Fibroblast of the conjunctiva (primary cell): Measurements from ENCODE around the gene RPP38.

ENCODE experiments used
- DNase-seq: peaks from one replicate; pipeline ENCODE4 v3.0.0-alpha.2; 2010; ENCODE audit warnings: low read depth

Gene RPP38

GRCh38 chr10:15097011-15097812, at the start of gene RPP38:
TSS of gene RPP38 (plus strand) at chr10:15097355. CDS start at chr10:15103315, 5,960 bp downstream.
- DNase-seq: peak; percentile 95

GRCh38 chr10:15049533-15049932, 47.6 kb upstream of the RPP38 start:
- DNase-seq: no peak

- DNase-seq: no peak
Observed at GRCh38 chr10:15052121-15052520, 45.0 kb upstream of the RPP38 start.

- no peak for DNase-seq
Observed at GRCh38 chr10:15053061-15053460, 44.1 kb upstream of the RPP38 start.

- no peak for DNase-seq
Observed at GRCh38 chr10:15058689-15059088, 38.5 kb upstream of the RPP38 start.

- DNase-seq: no peak
Observed at GRCh38 chr10:15059914-15060313, 37.2 kb upstream of the RPP38 start.

GRCh38 chr10:15060638-15061037, 36.5 kb upstream of the RPP38 start:
- DNase-seq: no peak

- no peak for DNase-seq
Observed at GRCh38 chr10:15067154-15067553, 30.0 kb upstream of the RPP38 start.

GRCh38 chr10:15068802-15069201, 28.4 kb upstream of the RPP38 start:
- peak; percentile 73 for DNase-seq

- no peak for DNase-seq
Observed at GRCh38 chr10:15069230-15069629, 27.9 kb upstream of the RPP38 start.

GRCh38 chr10:15072358-15072757, 24.8 kb upstream of the RPP38 start:
- DNase-seq: no peak

- DNase-seq: no peak
Observed at GRCh38 chr10:15075421-15075820, 21.7 kb upstream of the RPP38 start.

- no peak for DNase-seq
Observed at GRCh38 chr10:15083674-15084501, 13.3 kb upstream of the RPP38 start.

GRCh38 chr10:15084502-15084922, 12.6 kb upstream of the RPP38 start:
- DNase-seq: peak; percentile 94

GRCh38 chr10:15088428-15089261, 8.5 kb upstream of the RPP38 start, which contains the start of gene ACBD7:
TSS of gene ACBD7 (minus strand) at chr10:15088776. CDS start at chr10:15088728, 48 bp downstream.
- DNase-seq: peak; percentile 53

GRCh38 chr10:15091418-15091817, 5.7 kb upstream of the RPP38 start:
- no peak for DNase-seq

GRCh38 chr10:15092855-15093408, 4.2 kb upstream of the RPP38 start:
- no peak for DNase-seq

GRCh38 chr10:15096661-15097010, 519 bp upstream of the RPP38 start:
- DNase-seq: no peak

- DNase-seq: no peak
Observed at GRCh38 chr10:15099886-15100285, 2.7 kb downstream of the RPP38 start.

GRCh38 chr10:15103513-15103912, 6.4 kb downstream of the RPP38 start:
- DNase-seq: no peak

GRCh38 chr10:15106352-15107013, 9.3 kb downstream of the RPP38 start:
- peak; percentile 74 for DNase-seq
